ENCODE data around the gene PM20D2. TPM values are rescaled to one million over a fixed set of nuclear protein-coding genes. Genes with fewer than 3 reads are reported as not detected.

The PM20D2 gene
- 3.2 and 3.3 TPM in 2 replicates for polyA plus RNA-seq (2013)

- H3K4me2 ChIP-seq (ENCODE audit: low read length), result peak within 1 kb of the TSS; percentile 100
- H3K27me3 ChIP-seq (ENCODE audit: insufficient read depth, low read length), result peaks cover 2% of the 10 kb centered on the region
- WGBS (ENCODE audit: extremely low coverage, insufficient coverage, insufficient read length), result no CpG with 5 or more reads among the region's 102 CpGs
- peak within 1 kb of the TSS; percentile 44 for H4K8ac ChIP-seq (ENCODE audit: low read depth, low read length)
- no peak within 1 kb of the TSS for H3K4ac ChIP-seq (ENCODE audit: low read depth, low read length)
- peaks cover 2% of the 10 kb centered on the region for H3K79me2 ChIP-seq (ENCODE audit: control insufficient read depth, insufficient read depth, low read length, poor library complexity)
- peak in 1 of 2 donors; percentile 48 for DNase-seq
- peaks cover 0 to 6% of the 10 kb centered on the region in 2 experiments for H3K4me1 ChIP-seq (ENCODE audit: control insufficient read depth in 1 of 2, insufficient read depth in 2 of 2, low read length in 2 of 2)
- peak within 1 kb of the TSS; percentile 62 for H3K18ac ChIP-seq (ENCODE audit: low read length)
- peak within 1 kb of the TSS; percentile 83 for H3K4me3 ChIP-seq (ENCODE audit: low read depth, low read length)
- H3K36me3 ChIP-seq (ENCODE audit: control insufficient read depth in 1 of 2, insufficient read depth in 2 of 2, low read length in 2 of 2), result no peaks in the 10 kb centered on the region
- H3K14ac ChIP-seq (ENCODE audit: low read length), result peak within 1 kb of the TSS; percentile 24
- no peak within 1 kb of the TSS for H3K27ac ChIP-seq (ENCODE audit: low read depth, low read length)
- peak within 1 kb of the TSS; percentile 22 for H4K12ac ChIP-seq (ENCODE audit: low read depth, low read length)
- H2AK5ac ChIP-seq (ENCODE audit: low read length), result no peak within 1 kb of the TSS
- no peaks in the 10 kb centered on the region for H3K9me3 ChIP-seq (ENCODE audit: insufficient read depth, low read depth, low read length)
- peak within 1 kb of the TSS; percentile 80 for H3K9ac ChIP-seq (ENCODE audit: low read length)
- H3K23ac ChIP-seq (ENCODE audit: low read length), result no peak within 1 kb of the TSS
- peaks cover 4% of the 10 kb centered on the region for H3K79me1 ChIP-seq (ENCODE audit: low read length)
- H2AFZ ChIP-seq (ENCODE audit: insufficient read depth, low read length, poor library complexity), result peak within 1 kb of the TSS; percentile 61
- H2BK5ac ChIP-seq (ENCODE audit: low read depth, low read length, poor library complexity), result no peak within 1 kb of the TSS
- H2BK120ac ChIP-seq (ENCODE audit: insufficient read depth, low read length, poor library complexity), result no peak within 1 kb of the TSS
- peak within 1 kb of the TSS; percentile 42 for H4K91ac ChIP-seq (ENCODE audit: low read depth, low read length)
- no peak within 1 kb of the TSS for H2BK12ac ChIP-seq (ENCODE audit: low read length)
Measured at GRCh38 chr6:89145956-89146717, at the start of gene PM20D2. Gene PM20D2 (plus strand): TSS chr6:89146055. CDS start chr6:89146145, 90 bp downstream.

DNA sequence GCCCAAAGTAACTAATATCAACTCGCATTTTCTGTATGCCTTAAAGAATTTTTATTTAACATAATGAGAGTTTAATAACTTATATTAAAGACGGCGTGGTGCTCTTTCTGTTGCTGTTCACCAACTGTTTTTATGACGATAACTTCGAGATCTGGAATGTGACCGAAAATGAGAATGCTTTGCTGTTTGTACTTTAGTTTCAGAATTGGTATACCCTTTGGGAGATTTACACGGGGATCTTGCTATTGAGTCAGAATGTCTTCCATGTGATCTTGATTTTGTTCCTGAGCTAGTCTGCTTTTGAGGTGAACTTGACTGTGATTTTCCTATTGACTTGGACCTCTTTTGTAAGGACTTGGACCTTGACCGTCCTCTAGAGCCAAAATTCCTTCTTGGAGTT lies 47.4 kb upstream of the PM20D2 start:
- no peaks in the 10 kb centered on the region for H3K79me1 ChIP-seq (ENCODE audit: low read length)

GRCh38 chr6:89100114-89100513 lies 45.7 kb upstream of the PM20D2 start:
- Histone ChIP-seq H2BK12ac (ENCODE audit: low read length) (no peak overlapping the region), H3K23ac (ENCODE audit: low read length) (no peak overlapping the region), H3K4me2 (ENCODE audit: low read length) (no peak overlapping the region), H3K4me1 (ENCODE audit: control insufficient read depth in 1 of 2, insufficient read depth in 2 of 2, low read length in 2 of 2) (no peaks in the 10 kb centered on the region), H3K9ac (ENCODE audit: low read length) (no peak overlapping the region), H4K8ac (ENCODE audit: low read depth, low read length) (no peak overlapping the region), H3K4ac (ENCODE audit: low read depth, low read length) (no peak overlapping the region), H3K14ac (ENCODE audit: low read length) (no peak overlapping the region), H3K79me2 (ENCODE audit: control insufficient read depth, insufficient read depth, low read length, poor library complexity) (no peaks in the 10 kb centered on the region), H3K36me3 (ENCODE audit: control insufficient read depth in 1 of 2, insufficient read depth in 2 of 2, low read length in 2 of 2) (peaks cover 3% of the 10 kb centered on the region in 2 experiments), H2BK120ac (ENCODE audit: insufficient read depth, low read length, poor library complexity) (no peak overlapping the region), H2AK5ac (ENCODE audit: low read length) (no peak overlapping the region), H3K18ac (ENCODE audit: low read length) (no peak overlapping the region), H3K27ac (ENCODE audit: low read depth, low read length) (no peak overlapping the region), H3K4me3 (ENCODE audit: low read depth, low read length) (no peak overlapping the region), H4K91ac (ENCODE audit: low read depth, low read length) (no peak overlapping the region), H3K9me3 (ENCODE audit: insufficient read depth, low read depth, low read length) (no peaks in the 10 kb centered on the region), H2AFZ (ENCODE audit: insufficient read depth, low read length, poor library complexity) (no peak overlapping the region), H3K79me1 (ENCODE audit: low read length) (no peaks in the 10 kb centered on the region), H4K12ac (ENCODE audit: low read depth, low read length) (no peak overlapping the region), H3K27me3 (ENCODE audit: insufficient read depth, low read length) (no peaks in the 10 kb centered on the region), H2BK5ac (ENCODE audit: low read depth, low read length, poor library complexity) (no peak overlapping the region)
- DNase-seq, result no peak
- no CpG with 5 or more reads among the region's 2 CpGs for WGBS (ENCODE audit: extremely low coverage, insufficient coverage, insufficient read length)

More for the DNA sequence above, 47.4 kb upstream of the PM20D2 start:
- no peak overlapping the region for H2BK5ac ChIP-seq (ENCODE audit: low read depth, low read length, poor library complexity)
- H2BK12ac ChIP-seq (ENCODE audit: low read length), result no peak overlapping the region
- no peak overlapping the region for H2AK5ac ChIP-seq (ENCODE audit: low read length)
- no peaks in the 10 kb centered on the region for H3K9me3 ChIP-seq (ENCODE audit: insufficient read depth, low read depth, low read length)
- no peak overlapping the region for H3K14ac ChIP-seq (ENCODE audit: low read length)
- no peak overlapping the region for H3K4ac ChIP-seq (ENCODE audit: low read depth, low read length)
- no peak overlapping the region for H4K91ac ChIP-seq (ENCODE audit: low read depth, low read length)
- no peaks in the 10 kb centered on the region for H3K27me3 ChIP-seq (ENCODE audit: insufficient read depth, low read length)
- no peaks in the 10 kb centered on the region for H3K4me1 ChIP-seq (ENCODE audit: control insufficient read depth in 1 of 2, insufficient read depth in 2 of 2, low read length in 2 of 2)
- no peak for DNase-seq
- H4K12ac ChIP-seq (ENCODE audit: low read depth, low read length), result no peak overlapping the region
- peaks cover 0 to 3% of the 10 kb centered on the region in 2 experiments for H3K36me3 ChIP-seq (ENCODE audit: control insufficient read depth in 1 of 2, insufficient read depth in 2 of 2, low read length in 2 of 2)
- H3K4me3 ChIP-seq (ENCODE audit: low read depth, low read length), result no peak overlapping the region
- H2AFZ ChIP-seq (ENCODE audit: insufficient read depth, low read length, poor library complexity), result no peak overlapping the region
- no peak overlapping the region for H3K4me2 ChIP-seq (ENCODE audit: low read length)
- H3K27ac ChIP-seq (ENCODE audit: low read depth, low read length), result no peak overlapping the region
- no CpG with 5 or more reads among the region's 8 CpGs for WGBS (ENCODE audit: extremely low coverage, insufficient coverage, insufficient read length)
- no peak overlapping the region for H3K9ac ChIP-seq (ENCODE audit: low read length)
- no peak overlapping the region for H3K18ac ChIP-seq (ENCODE audit: low read length)
- H2BK120ac ChIP-seq (ENCODE audit: insufficient read depth, low read length, poor library complexity), result no peak overlapping the region
- H4K8ac ChIP-seq (ENCODE audit: low read depth, low read length), result no peak overlapping the region
- H3K79me2 ChIP-seq (ENCODE audit: control insufficient read depth, insufficient read depth, low read length, poor library complexity), result no peaks in the 10 kb centered on the region
- no peak overlapping the region for H3K23ac ChIP-seq (ENCODE audit: low read length)

DNA sequence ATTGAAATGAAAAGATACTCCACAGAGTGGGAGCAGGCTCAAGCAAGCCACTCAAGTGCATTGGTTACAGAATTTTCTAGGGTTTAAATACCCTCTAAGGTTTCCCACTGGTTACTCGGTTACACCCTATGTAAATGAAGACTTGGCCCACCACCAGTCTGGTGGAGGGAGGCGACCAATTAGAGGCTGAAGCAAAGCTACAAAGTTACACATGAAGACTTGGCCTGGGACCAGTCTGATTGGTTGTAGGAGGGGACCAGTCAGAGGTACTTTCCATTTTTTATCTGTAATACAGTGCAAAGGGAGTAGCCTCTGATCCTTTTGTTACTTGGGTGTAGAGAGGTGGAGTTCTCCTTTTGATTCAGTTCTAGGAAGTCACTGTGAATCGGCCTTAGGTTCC lies 35.6 kb upstream of the PM20D2 start:
- H3K4me2 ChIP-seq (ENCODE audit: low read length), result no peak overlapping the region
- H3K27ac ChIP-seq (ENCODE audit: low read depth, low read length), result no peak overlapping the region
- H2BK5ac ChIP-seq (ENCODE audit: low read depth, low read length, poor library complexity), result no peak overlapping the region
- H3K23ac ChIP-seq (ENCODE audit: low read length), result no peak overlapping the region
- no peak overlapping the region for H2BK120ac ChIP-seq (ENCODE audit: insufficient read depth, low read length, poor library complexity)
- no peak overlapping the region for H3K4ac ChIP-seq (ENCODE audit: low read depth, low read length)
- no peaks in the 10 kb centered on the region for H3K9me3 ChIP-seq (ENCODE audit: insufficient read depth, low read depth, low read length)
- H3K4me1 ChIP-seq (ENCODE audit: control insufficient read depth in 1 of 2, insufficient read depth in 2 of 2, low read length in 2 of 2), result no peaks in the 10 kb centered on the region
- H4K8ac ChIP-seq (ENCODE audit: low read depth, low read length), result no peak overlapping the region
- H3K9ac ChIP-seq (ENCODE audit: low read length), result no peak overlapping the region
- H2BK12ac ChIP-seq (ENCODE audit: low read length), result no peak overlapping the region
- no CpG with 5 or more reads among the region's 3 CpGs for WGBS (ENCODE audit: extremely low coverage, insufficient coverage, insufficient read length)
- H3K27me3 ChIP-seq (ENCODE audit: insufficient read depth, low read length), result no peaks in the 10 kb centered on the region
- no peak overlapping the region for H4K12ac ChIP-seq (ENCODE audit: low read depth, low read length)
- no peak overlapping the region for H4K91ac ChIP-seq (ENCODE audit: low read depth, low read length)
- no peak for DNase-seq
- H3K14ac ChIP-seq (ENCODE audit: low read length), result no peak overlapping the region
- H3K79me1 ChIP-seq (ENCODE audit: low read length), result no peaks in the 10 kb centered on the region
- H2AK5ac ChIP-seq (ENCODE audit: low read length), result no peak overlapping the region
- no peaks in the 10 kb centered on the region for H3K79me2 ChIP-seq (ENCODE audit: control insufficient read depth, insufficient read depth, low read length, poor library complexity)
- no peak overlapping the region for H3K18ac ChIP-seq (ENCODE audit: low read length)
- no peaks in the 10 kb centered on the region for H3K36me3 ChIP-seq (ENCODE audit: control insufficient read depth in 1 of 2, insufficient read depth in 2 of 2, low read length in 2 of 2)
- no peak overlapping the region for H2AFZ ChIP-seq (ENCODE audit: insufficient read depth, low read length, poor library complexity)
- no peak overlapping the region for H3K4me3 ChIP-seq (ENCODE audit: low read depth, low read length)
